ENCODE data around the gene PSORS1C1. TPM values are rescaled to one million over a fixed set of nuclear protein-coding genes. Genes with fewer than 3 reads are reported as not detected.

Gene PSORS1C1
- total RNA-seq, 2 experiments from 2014 or later: not detected

- TF ChIP-seq, protein P1, sequence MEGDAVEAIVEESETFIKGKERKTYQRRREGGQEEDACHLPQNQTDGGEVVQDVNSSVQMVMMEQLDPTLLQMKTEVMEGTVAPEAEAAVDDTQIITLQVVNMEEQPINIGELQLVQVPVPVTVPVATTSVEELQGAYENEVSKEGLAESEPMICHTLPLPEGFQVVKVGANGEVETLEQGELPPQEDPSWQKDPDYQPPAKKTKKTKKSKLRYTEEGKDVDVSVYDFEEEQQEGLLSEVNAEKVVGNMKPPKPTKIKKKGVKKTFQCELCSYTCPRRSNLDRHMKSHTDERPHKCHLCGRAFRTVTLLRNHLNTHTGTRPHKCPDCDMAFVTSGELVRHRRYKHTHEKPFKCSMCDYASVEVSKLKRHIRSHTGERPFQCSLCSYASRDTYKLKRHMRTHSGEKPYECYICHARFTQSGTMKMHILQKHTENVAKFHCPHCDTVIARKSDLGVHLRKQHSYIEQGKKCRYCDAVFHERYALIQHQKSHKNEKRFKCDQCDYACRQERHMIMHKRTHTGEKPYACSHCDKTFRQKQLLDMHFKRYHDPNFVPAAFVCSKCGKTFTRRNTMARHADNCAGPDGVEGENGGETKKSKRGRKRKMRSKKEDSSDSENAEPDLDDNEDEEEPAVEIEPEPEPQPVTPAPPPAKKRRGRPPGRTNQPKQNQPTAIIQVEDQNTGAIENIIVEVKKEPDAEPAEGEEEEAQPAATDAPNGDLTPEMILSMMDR (IDR thresholded peaks at IDR 0.05): no peak
- H3K27ac ChIP-seq (ENCODE audit: low read depth in 1 of 2, low read length in 2 of 2): peak within 1 kb of the TSS; percentile 38 to 40
- peak; percentile 90 for ATAC-seq (ENCODE audit: poor library complexity)
- H3K4me1 Mint-ChIP-seq (ENCODE audit: low read depth): peaks cover 33% of the 10 kb centered on the region
- peak within 1 kb of the TSS; percentile 77 for H3K27ac Mint-ChIP-seq
- H3K36me3 Mint-ChIP-seq (ENCODE audit: low read depth): peaks cover 17% of the 10 kb centered on the region
- DNase-seq: peak; percentile 98 to 100 (median 99)
- no peaks in the 10 kb centered on the region for H3K27me3 ChIP-seq (ENCODE audit: control insufficient read depth in 1 of 2, insufficient read depth in 2 of 2, low read length in 2 of 2)
- ChIA-PET CTCF (interaction anchor here (1.1 to 1.3 kb wide), 3 partner anchors 17 to 614 kb away, joined by 3 to 4 read pairs (median 4); no protein-coding TSS in a partner anchor), POLR2A (interaction anchor here (0.6 to 2.2 kb wide), 13 partner anchors 12 to 587 kb away, joined by 3 to 16 read pairs (median 3); partner anchors contain the start of genes ABCF1 and HLA-C)
- peak within 1 kb of the TSS; percentile 97 for H3K4me3 Mint-ChIP-seq
- intact Hi-C loops (cut with DNase I, micrococcal nuclease): loop anchor here (5.0 to 10.0 kb wide), 2 partner anchors 39 to 816 kb away; partner anchors contain the start of gene DXO (in 1 of the 2)
- H3K4me1 ChIP-seq (ENCODE audit: insufficient read depth, low read length): peaks cover 26% of the 10 kb centered on the region
- no peaks in the 10 kb centered on the region for H3K9me3 Mint-ChIP-seq
- H3K27me3 Mint-ChIP-seq: no peaks in the 10 kb centered on the region
- H3K4me3 ChIP-seq (ENCODE audit: low read length): peak within 1 kb of the TSS; percentile 96
- H3K36me3 ChIP-seq (ENCODE audit: insufficient read depth, low read length): peaks cover 7% of the 10 kb centered on the region
- H3K9me3 ChIP-seq (ENCODE audit: control insufficient read depth in 1 of 2, insufficient read depth in 1 of 2, low read length in 2 of 2): no peaks in the 10 kb centered on the region
These were observed 43.7 kb downstream of the PSORS1C1 start, which contains the start of gene TCF19 for GRCh38 chr6:31158140-31158862. Gene TCF19, plus strand, starts transcription at chr6:31158589. Its CDS starts 881 bp downstream, at chr6:31159470.

- H3K27ac ChIP-seq (ENCODE audit: low read depth in 1 of 2, low read length in 2 of 2): peak overlapping the region; percentile 15 to 25
- H3K36me3 Mint-ChIP-seq (ENCODE audit: low read depth): peaks cover 17% of the 10 kb centered on the region
- H3K4me3 ChIP-seq (ENCODE audit: low read length): peak overlapping the region; percentile 96
- peaks cover 7% of the 10 kb centered on the region for H3K36me3 ChIP-seq (ENCODE audit: insufficient read depth, low read length)
- no peaks in the 10 kb centered on the region for H3K27me3 ChIP-seq (ENCODE audit: control insufficient read depth in 1 of 2, insufficient read depth in 2 of 2, low read length in 2 of 2)
- intact Hi-C loops (cut with DNase I, micrococcal nuclease): loop anchor here (5.0 to 10.0 kb wide), 2 partner anchors 38 to 816 kb away; partner anchors contain the start of gene DXO (in 1 of the 2)
- ChIA-PET CTCF (interaction anchor here (0.6 to 1.3 kb wide), 5 partner anchors 18 to 615 kb away, joined by 3 to 4 read pairs (median 4); no protein-coding TSS in a partner anchor), POLR2A (interaction anchor here (0.6 to 2.2 kb wide), 14 partner anchors 16 to 588 kb away, joined by 3 to 16 read pairs (median 3); partner anchors contain the start of genes ABCF1 and HLA-C)
- H3K9me3 Mint-ChIP-seq: no peaks in the 10 kb centered on the region
- no peaks in the 10 kb centered on the region for H3K27me3 Mint-ChIP-seq
- peaks cover 33% of the 10 kb centered on the region for H3K4me1 Mint-ChIP-seq (ENCODE audit: low read depth)
- TF ChIP-seq, protein P1 (IDR thresholded peaks at IDR 0.05): no peak
- H3K9me3 ChIP-seq (ENCODE audit: control insufficient read depth in 1 of 2, insufficient read depth in 1 of 2, low read length in 2 of 2): no peaks in the 10 kb centered on the region
- H3K4me3 Mint-ChIP-seq: peak overlapping the region; percentile 97
- ATAC-seq (ENCODE audit: poor library complexity): no peak
- peaks cover 26% of the 10 kb centered on the region for H3K4me1 ChIP-seq (ENCODE audit: insufficient read depth, low read length)
- H3K27ac Mint-ChIP-seq: peak overlapping the region; percentile 77
- DNase-seq: peak in 4 of 14 experiments; percentile 26 to 53 (median 38)
These were observed 44.6 kb downstream of the PSORS1C1 start for GRCh38 chr6:31158863-31159855.
